Heart left ventricle (tissue), 16 donors: Measurements from ENCODE around the gene ZBTB7C. TPM values are rescaled to one million over a fixed set of nuclear protein-coding genes. Genes with fewer than 3 reads are reported as not detected.
A peak's percentile ranks its signal among the peaks of the same experiment; 100 is the strongest.

ENCODE experiments used
- ATAC-seq, 4 donors: fragments of 200-7000 bp; cut with Tn5 transposase; one replicate each; pipeline ENCODE4 v1.9.1; 2020 to 2022; ENCODE audit warnings: moderate library complexity in 4 of 4, mild to moderate bottlenecking in 3 of 4, moderate number of reproducible peaks in 1 of 4
- DNase-seq, 5 donors: peaks; one replicate each; pipeline ENCODE4 v3.0.0-alpha.2; 2020
- H3K27ac ChIP-seq, 12 donors: fragments of 200-600 bp; sonication (generic) in 4 of 12; one replicate each; pipeline versions ENCODE4 v1.5.0 to v1.8.0; 2016 to 2022; ENCODE audit warnings: mild to moderate bottlenecking in 2 of 12
- H3K27me3 ChIP-seq, 9 donors: fragments of 200-600 bp; sonication (generic) in 2 of 9; one replicate each; pipeline versions ENCODE4 v1.5.1 to v1.8.0; 2016 to 2022; ENCODE audit warnings: mild to moderate bottlenecking in 3 of 9
- H3K36me3 ChIP-seq, 9 donors: fragments of 200-600 bp; sonication (generic) in 2 of 9; one replicate each; pipeline versions ENCODE4 v1.5.0 to v1.8.0; 2018 to 2022; ENCODE audit warnings: mild to moderate bottlenecking in 2 of 9
- H3K4me1 ChIP-seq, 12 donors: fragments of 200-600 bp; sonication (generic) in 4 of 12; one replicate each; pipeline versions ENCODE4 v1.5.0 to v1.8.0; 2016 to 2022; ENCODE audit warnings: mild to moderate bottlenecking in 3 of 12
- H3K4me3 ChIP-seq, 12 donors: fragments of 200-600 bp; sonication (generic) in 4 of 12; one replicate each; pipeline versions ENCODE4 v1.5.0 to v1.8.0; 2017 to 2022; ENCODE audit warnings: mild to moderate bottlenecking in 9 of 12, moderate library complexity in 4 of 12
- H3K9me3 ChIP-seq, 12 donors: fragments of 200-600 bp; sonication (generic) in 4 of 12; one replicate each; pipeline versions ENCODE4 v1.5.0 to v1.8.0; 2016 to 2022; ENCODE audit warnings: mild to moderate bottlenecking in 1 of 12
- POLR2A ChIP-seq, 2 donors: fragments of 450-650 bp; IDR thresholded peaks; one replicate each; pipeline ENCODE4 v1.6.1; 2017; ENCODE audit warnings: antibody characterized with exemption in 2 of 2, mild to moderate bottlenecking in 2 of 2, moderate library complexity in 2 of 2
- WGBS, 4 donors: extraction: QIAGEN DNeasy Blood & Tissue Kit in 2 of 4; methylation state at CpG; one replicate each; pipeline versions ENCODE4 v1.1.5 to v1.1.7; 2013 to 2018; 5-methylcytosine and 5-hydroxymethylcytosine counted together
- intact Hi-C, 10 donors: fragments of 100-400 bp; cut with DNase I; formaldehyde crosslinking; loops; one replicate each; pipeline versions ENCODE4 v1.11.1 to v1.14.2; 2022
- polyA plus RNA-seq, 2 donors: library from polyadenylated mRNA; stranded (reverse); fragments of 200-250 nt; gene quantifications; one replicate each; pipeline ENCODE4 v1.2.3, GENCODE V29; 2013
- total RNA-seq, 9 donors: library from RNA; depleted of rRNA in 2 of 9; stranded (reverse); fragments of >200 nt in 2 of 9; fragmentation: NEBNext Ultra II Directional in 3 of 9; extraction: Animal tissue kit (Norgen Biotek cat#: 25700) in 3 of 9; gene quantifications; one replicate each; pipeline versions ENCODE4 v1.1.0 to v1.2.4, GENCODE V29; 2016 to 2023
- TF ChIP-seq, protein P1 (sequence below), 12 donors: fragments of 200-600 bp; sonication (generic) in 4 of 12; IDR thresholded peaks; one replicate each; pipeline versions ENCODE4 v1.5.0 to v1.8.0; 2018 to 2022; ENCODE audit warnings: antibody characterized with exemption in 12 of 12, mild to moderate bottlenecking in 5 of 12
- donor health status: ischemic (EF 13 %, LVEDD 7.1; RV severe dilation, severe dysfunction).
- donor health status: healthy with polysubstance abuse.
- donor health status: DM: no; HTN: yes; CAD: no.
- donor health status: DM: no; HTN: no; CAD: no.
- donor health status: ischemic (EF 25% LVEDD 6.9; RV normal size, moderate dysfunction).
- donor health status: ischemic (EF 25% LVEDD 5.7; RV mildly dilated, moderate dysfunction).
- donor health status: healthy.
- donor health status: DM: yes; HTN: yes; CAD: no.
- donor health status: ischemic (EF 35%, LVEDD 5.7; RV mildly dilated, moderate dysfunction).
- donor health status: nonischemic (EF 11% LVEDD 7.7; RV severe dilation, severe dysfunction).
- donor health status: DM: yes; HTN: yes; CAD: no.
- donor health status: PGD.
- donor health status: ischemic (EF 29% LVEDD 5.4; RV normal size, mild dysfunction).
- donor health status: nonischemic (EF 23%, LVEDD 6.1; RV moderate dilation, normal function).

ZBTB7C gene
- total and polyA plus RNA-seq, 11 donors: 0.68 to 7.5 (median 2.3) TPM

DNA sequence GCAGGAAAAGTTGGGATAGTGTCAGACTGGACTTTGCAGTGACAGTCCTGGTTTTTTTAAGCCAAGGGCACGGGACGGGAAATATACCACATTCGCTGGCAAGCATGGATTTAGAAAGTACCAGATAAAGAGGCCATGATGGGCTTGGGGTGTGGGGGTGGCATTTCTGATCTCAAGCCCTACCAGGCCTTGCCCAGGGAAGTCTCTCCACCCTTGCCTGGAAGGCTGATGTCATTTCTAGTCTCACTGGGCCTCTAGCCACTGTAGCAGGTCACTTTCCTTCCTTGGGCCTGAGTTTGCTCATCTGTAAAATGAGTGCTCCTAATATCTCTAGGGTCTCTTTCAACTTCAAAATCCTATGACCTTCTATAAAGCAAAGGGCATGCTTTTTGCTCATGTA lies 1.8 kb downstream of the ZBTB7C start:
- H3K9me3 ChIP-seq: no peaks in the 10 kb centered on the region
- H3K27me3 ChIP-seq: peaks cover 0 to 53% (median 5%) of the 10 kb centered on the region in 9 donors
- intact Hi-C loops: loop anchor here in 3 of 10 donors (2.0 to 10.0 kb wide), 3 partner anchors 19 to 243 kb away; no protein-coding TSS in a partner anchor
- H3K36me3 ChIP-seq: no peaks in the 10 kb centered on the region
- H3K4me3 ChIP-seq: peak overlapping the region in 5 of 12 donors; percentile 73 to 87 (median 78)
- WGBS, 4 donors: 86 to 90% (median 89%) methylated on average over 3 of the region's 3 CpGs
- peaks cover 0 to 26% (median 12%) of the 10 kb centered on the region in 12 donors for H3K4me1 ChIP-seq
- peak overlapping the region in 1 of 12 donors; percentile 48 for H3K27ac ChIP-seq
- DNase-seq: no peak
- TF ChIP-seq, protein P1, sequence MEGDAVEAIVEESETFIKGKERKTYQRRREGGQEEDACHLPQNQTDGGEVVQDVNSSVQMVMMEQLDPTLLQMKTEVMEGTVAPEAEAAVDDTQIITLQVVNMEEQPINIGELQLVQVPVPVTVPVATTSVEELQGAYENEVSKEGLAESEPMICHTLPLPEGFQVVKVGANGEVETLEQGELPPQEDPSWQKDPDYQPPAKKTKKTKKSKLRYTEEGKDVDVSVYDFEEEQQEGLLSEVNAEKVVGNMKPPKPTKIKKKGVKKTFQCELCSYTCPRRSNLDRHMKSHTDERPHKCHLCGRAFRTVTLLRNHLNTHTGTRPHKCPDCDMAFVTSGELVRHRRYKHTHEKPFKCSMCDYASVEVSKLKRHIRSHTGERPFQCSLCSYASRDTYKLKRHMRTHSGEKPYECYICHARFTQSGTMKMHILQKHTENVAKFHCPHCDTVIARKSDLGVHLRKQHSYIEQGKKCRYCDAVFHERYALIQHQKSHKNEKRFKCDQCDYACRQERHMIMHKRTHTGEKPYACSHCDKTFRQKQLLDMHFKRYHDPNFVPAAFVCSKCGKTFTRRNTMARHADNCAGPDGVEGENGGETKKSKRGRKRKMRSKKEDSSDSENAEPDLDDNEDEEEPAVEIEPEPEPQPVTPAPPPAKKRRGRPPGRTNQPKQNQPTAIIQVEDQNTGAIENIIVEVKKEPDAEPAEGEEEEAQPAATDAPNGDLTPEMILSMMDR (IDR thresholded peaks at IDR 0.05): no peak
- TF ChIP-seq POLR2A (IDR thresholded peaks at IDR 0.05): no peak
- no peak for ATAC-seq

DNA sequence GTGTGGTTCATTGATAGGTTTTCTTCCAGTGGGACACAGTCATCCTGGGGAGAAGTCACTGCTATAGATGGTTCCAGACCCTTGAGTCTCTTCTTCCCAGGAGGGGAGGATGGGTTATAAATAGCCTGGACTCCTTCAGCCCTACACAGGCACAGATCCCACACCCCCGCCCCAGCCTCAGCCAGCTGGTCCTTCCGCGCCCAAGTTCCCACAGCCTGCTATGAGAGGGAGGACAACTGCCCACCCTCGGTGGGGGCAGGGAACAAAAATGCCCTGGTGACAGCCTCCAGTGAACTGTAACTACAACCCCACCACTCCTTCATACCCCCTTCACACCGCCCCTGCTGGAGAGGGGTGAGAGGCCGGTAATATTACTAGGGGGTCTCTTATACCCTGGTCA lies 3.2 kb downstream of the ZBTB7C start:
- no peaks in the 10 kb centered on the region for H3K9me3 ChIP-seq
- ATAC-seq (no peak), DNase-seq (peak in 1 of 5 donors; percentile 33)
- peaks cover 0 to 40% (median 0%) of the 10 kb centered on the region in 9 donors for H3K27me3 ChIP-seq
- no peaks in the 10 kb centered on the region for H3K36me3 ChIP-seq
- peaks cover 0 to 26% (median 11%) of the 10 kb centered on the region in 12 donors for H3K4me1 ChIP-seq
- TF ChIP-seq POLR2A (IDR thresholded peaks at IDR 0.05): no peak
- TF ChIP-seq, protein P1 (IDR thresholded peaks at IDR 0.05): no peak
- WGBS, 4 donors: 69 to 92% (median 73%) methylated on average over 6 of the region's 6 CpGs
- no peak overlapping the region for H3K27ac ChIP-seq
- no peak overlapping the region for H3K4me3 ChIP-seq
- intact Hi-C loops: loop anchor here in 3 of 10 donors (2.0 to 10.0 kb wide), 3 partner anchors 21 to 241 kb away; no protein-coding TSS in a partner anchor

DNA sequence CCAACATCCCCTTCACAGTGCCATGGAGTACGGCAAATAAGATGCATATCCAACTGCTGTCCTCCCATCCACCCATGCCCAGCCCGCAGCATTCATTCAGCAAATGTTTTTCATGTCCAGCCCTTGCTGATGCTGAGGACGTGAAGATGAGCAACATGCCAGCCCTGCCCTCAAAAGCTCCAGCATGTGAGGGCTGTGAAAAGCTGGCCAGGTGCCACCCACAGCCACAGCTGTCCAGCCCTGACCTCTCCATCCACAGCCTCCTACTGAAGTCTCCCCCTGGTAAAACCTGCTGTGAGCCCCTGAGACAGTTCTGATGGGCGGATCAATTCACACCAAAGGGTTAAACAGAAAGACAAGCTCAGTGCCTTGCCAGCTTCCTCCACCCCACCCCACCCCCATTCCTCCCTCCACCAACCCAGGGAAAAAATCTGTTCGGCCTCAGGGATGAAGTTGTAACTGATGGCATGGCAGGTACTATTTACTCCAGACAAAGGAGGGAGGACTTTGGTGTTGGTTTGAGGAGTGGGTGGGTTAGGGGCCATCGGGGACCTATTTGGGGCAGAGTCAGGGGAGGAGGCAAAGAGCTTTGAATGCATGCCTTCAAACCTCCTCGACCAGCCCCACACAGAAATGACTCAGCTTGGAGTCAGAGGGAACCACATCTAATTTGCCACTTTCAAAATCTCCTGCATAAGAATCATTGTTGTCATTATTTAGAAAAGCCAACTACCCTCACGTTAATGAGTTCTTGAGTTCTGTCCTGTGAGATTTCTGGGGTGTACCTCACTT lies 4.3 kb downstream of the ZBTB7C start:
- TF ChIP-seq, protein P1 (IDR thresholded peaks at IDR 0.05): no peak
- no peak for TF ChIP-seq POLR2A (IDR thresholded peaks at IDR 0.05)
- DNase-seq (peak in 1 of 5 donors; percentile 32), ATAC-seq (no peak)
- WGBS, 4 donors: 67 to 73% (median 68%) methylated on average over 8 of the region's 8 CpGs
- H3K36me3 ChIP-seq: no peaks in the 10 kb centered on the region
- no peak overlapping the region for H3K27ac ChIP-seq
- intact Hi-C loops: loop anchor here in 3 of 10 donors (5.0 to 10.0 kb wide), 2 partner anchors 63 to 240 kb away; no protein-coding TSS in a partner anchor
- no peaks in the 10 kb centered on the region for H3K9me3 ChIP-seq
- peaks cover 0 to 26% (median 6%) of the 10 kb centered on the region in 12 donors for H3K4me1 ChIP-seq
- no peak overlapping the region for H3K4me3 ChIP-seq
- peaks cover 0 to 31% (median 0%) of the 10 kb centered on the region in 9 donors for H3K27me3 ChIP-seq

DNA sequence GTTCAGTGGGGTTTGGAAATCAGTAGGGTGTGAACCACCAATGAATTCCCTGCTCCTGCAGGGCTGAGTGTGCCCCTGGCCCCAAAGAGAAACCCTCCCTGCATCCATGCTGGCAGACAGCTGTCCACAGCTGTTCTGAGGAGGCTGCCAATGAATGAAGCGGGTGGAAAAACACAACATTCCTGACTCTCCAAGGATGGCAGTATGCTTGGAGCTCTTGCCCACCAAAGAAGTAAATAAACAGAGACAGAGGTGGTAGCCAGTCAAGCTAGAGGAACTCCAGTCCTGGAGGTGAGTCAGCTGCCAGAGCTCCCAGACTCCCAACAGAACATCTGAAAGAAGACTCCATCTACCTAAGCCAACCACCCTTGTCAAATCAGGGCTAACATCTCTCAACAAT lies 6.2 kb downstream of the ZBTB7C start:
- no peaks in the 10 kb centered on the region for H3K9me3 ChIP-seq
- H3K27ac ChIP-seq: no peak overlapping the region
- DNase-seq (peak in 2 of 5 donors; percentile 42 to 59), ATAC-seq (peak in 2 of 4 donors; percentile 33 to 37)
- H3K4me3 ChIP-seq: no peak overlapping the region
- WGBS, 4 donors: 67 to 78% (median 74%) methylated on average over 1 of the region's 1 CpG
- H3K4me1 ChIP-seq: peaks cover 0 to 25% (median under 1%) of the 10 kb centered on the region in 12 donors
- intact Hi-C loops: loop anchor here in 2 of 10 donors (5.0 to 10.0 kb wide), 2 partner anchors 61 to 238 kb away; no protein-coding TSS in a partner anchor
- TF ChIP-seq, protein P1 (IDR thresholded peaks at IDR 0.05): no peak
- no peak for TF ChIP-seq POLR2A (IDR thresholded peaks at IDR 0.05)
- H3K27me3 ChIP-seq: peaks cover 0 to 17% (median 0%) of the 10 kb centered on the region in 9 donors
- H3K36me3 ChIP-seq: no peaks in the 10 kb centered on the region
